ENCODE data around the gene RAB12.

RAB12 gene

DNA sequence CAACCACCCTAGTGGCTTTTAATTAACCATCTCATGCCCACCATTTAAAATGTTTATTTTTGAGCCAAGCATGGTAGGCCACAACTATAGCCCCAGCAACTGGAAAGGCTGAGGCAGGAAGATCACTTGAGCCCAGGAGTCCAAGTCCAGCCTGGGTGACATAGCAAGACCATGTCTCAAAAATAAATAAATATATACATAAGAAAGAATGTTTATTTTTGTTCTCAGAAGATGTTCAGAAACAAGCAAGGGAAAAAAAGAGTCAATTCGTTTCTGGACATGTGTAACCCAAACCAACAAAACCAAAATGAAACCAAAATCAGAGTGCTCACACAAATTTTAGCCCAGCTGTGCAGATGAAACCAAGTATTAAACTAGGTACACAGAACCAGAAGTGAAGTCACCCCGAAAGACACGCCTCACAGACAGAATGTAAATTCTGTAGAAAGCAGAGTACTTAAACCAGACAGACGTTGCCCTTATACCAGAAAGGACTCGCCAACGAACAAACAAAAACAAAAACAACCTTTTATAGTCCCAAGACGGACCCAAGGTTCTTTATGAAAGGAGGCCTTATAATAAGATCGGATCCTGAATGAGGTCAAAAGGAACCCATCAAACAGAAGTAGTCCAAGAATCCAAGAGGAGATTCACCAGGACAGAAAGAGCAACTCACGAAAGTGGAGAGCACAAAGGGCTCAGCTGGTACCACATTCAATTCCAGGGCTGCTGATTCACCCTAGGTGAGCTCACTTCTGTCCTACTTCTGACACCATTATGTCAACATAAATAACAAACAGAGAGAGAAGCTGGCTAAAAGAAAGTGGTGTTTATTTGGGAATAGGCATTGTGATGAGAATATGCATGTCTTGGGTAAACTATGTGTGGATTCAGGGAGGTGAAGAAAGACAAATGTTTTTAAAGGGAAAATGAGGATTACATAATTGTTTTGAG, 64.3 kb downstream of the RAB12 start:
- no peak for DNase-seq (ENCODE audit: extremely low read depth, low read depth)
- no peak for TF ChIP-seq CTCF (IDR thresholded peaks at IDR 0.05; ENCODE audit: low read depth, low read length)

- no peak for TF ChIP-seq CTCF (IDR thresholded peaks at IDR 0.05; ENCODE audit: low read depth, low read length)
These were observed 65.8 kb downstream of the RAB12 start for GRCh38 chr18:8675057-8675456.

DNA sequence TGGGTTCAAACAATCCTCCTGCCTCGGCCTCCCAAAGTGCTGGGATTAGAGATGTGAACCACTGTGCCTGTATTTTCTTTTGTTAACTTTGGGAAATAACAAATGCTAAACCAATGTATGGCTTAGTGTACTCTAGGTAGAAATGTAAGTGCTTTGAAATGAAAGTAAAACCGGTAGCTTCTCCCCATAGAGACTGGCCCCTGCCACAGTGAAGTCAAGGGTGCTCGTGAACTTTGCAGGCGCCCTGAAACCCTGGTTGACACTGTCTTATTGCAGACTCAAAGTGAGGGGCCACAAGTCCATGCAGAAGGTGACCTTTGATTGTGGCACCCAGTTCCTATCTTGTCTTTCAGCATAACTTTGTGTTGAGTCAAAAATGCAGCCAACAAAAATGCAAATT, 72.0 kb downstream of the RAB12 start:
- no peak for DNase-seq (ENCODE audit: extremely low read depth, low read depth)
- TF ChIP-seq CTCF (IDR thresholded peaks at IDR 0.05; ENCODE audit: low read depth, low read length) = no peak

More at GRCh38 chr18:8675057-8675456, 65.8 kb downstream of the RAB12 start:
- no peak for DNase-seq (ENCODE audit: extremely low read depth, low read depth)

- TF ChIP-seq CTCF (IDR thresholded peaks at IDR 0.05; ENCODE audit: low read depth, low read length) = no peak
- DNase-seq (ENCODE audit: extremely low read depth, low read depth) = no peak
These were observed 75.3 kb downstream of the RAB12 start for GRCh38 chr18:8684577-8684976.

GRCh38 chr18:8685141-8685913, 76.1 kb downstream of the RAB12 start:
- TF ChIP-seq CTCF (IDR thresholded peaks at IDR 0.05; ENCODE audit: low read depth, low read length) = no peak
- no peak for DNase-seq (ENCODE audit: extremely low read depth, low read depth)

GRCh38 chr18:8685914-8686216, 76.6 kb downstream of the RAB12 start:
- no peak for DNase-seq (ENCODE audit: extremely low read depth, low read depth)
- no peak for TF ChIP-seq CTCF (IDR thresholded peaks at IDR 0.05; ENCODE audit: low read depth, low read length)

GRCh38 chr18:8686611-8687010, 77.4 kb downstream of the RAB12 start:
- TF ChIP-seq CTCF (IDR thresholded peaks at IDR 0.05; ENCODE audit: low read depth, low read length) = no peak
- no peak for DNase-seq (ENCODE audit: extremely low read depth, low read depth)
